Natural killer cell treated with Interleukin-12 subunit alpha and Interleukin-12 subunit beta and Interleukin-15 and Interleukin-18, amount 100 ng/mL, for 72 hours (primary cell): Measurements from ENCODE around the gene PLA2G3. TPM values are rescaled to one million over a fixed set of nuclear protein-coding genes. Genes with fewer than 3 reads are reported as not detected.
"Not testable (repeated sequence)": the region's sequence is repeated elsewhere in the genome, so short reads cannot be mapped to it uniquely, and the experiment has no call there.

Experiments
- ATAC-seq, 2 donors: fragments of 150-1000 bp; cut with Tn5 transposase in 1 of 2; sonication (Bioruptor Pico), chemical (Tn5 transposase) in 1 of 2; 2 replicates each; pipeline ENCODE4 v1.10.0; 2021
- DNase-seq: peaks from one replicate; pipeline ENCODE4 v3.0.0; 2022; ENCODE audit warnings: low spot score
- H3K27ac Mint-ChIP-seq, 2 donors: 1 replicate in 1 of 2; 2 replicates in 1 of 2; pipeline ENCODE4 v1.8.0; 2022; ENCODE audit warnings: mixed read lengths in 2 of 2, mild to moderate bottlenecking in 1 of 2, moderate library complexity in 1 of 2
- H3K27me3 Mint-ChIP-seq, 2 donors: 1 replicate in 1 of 2; 2 replicates in 1 of 2; pipeline ENCODE4 v1.8.0; 2022; ENCODE audit warnings: mixed read lengths in 2 of 2
- H3K36me3 Mint-ChIP-seq: one replicate; pipeline ENCODE4 v1.8.0; 2022; ENCODE audit warnings: mixed read lengths
- H3K4me1 Mint-ChIP-seq, 2 donors: 1 replicate in 1 of 2; 2 replicates in 1 of 2; pipeline ENCODE4 v1.8.0; 2022; ENCODE audit warnings: low read depth in 2 of 2, mixed read lengths in 2 of 2, mild to moderate bottlenecking in 1 of 2
- H3K4me3 Mint-ChIP-seq: one replicate; pipeline ENCODE4 v1.8.0; 2022; ENCODE audit warnings: mixed read lengths
- H3K9me3 Mint-ChIP-seq: 2 replicates; pipeline ENCODE4 v1.8.0; 2022; ENCODE audit warnings: mixed read lengths
- total RNA-seq, 2 donors: library from RNA; stranded (reverse); gene quantifications; one replicate each; pipeline ENCODE4 v1.2.3, GENCODE V29; 2022

Gene PLA2G3, protein sequence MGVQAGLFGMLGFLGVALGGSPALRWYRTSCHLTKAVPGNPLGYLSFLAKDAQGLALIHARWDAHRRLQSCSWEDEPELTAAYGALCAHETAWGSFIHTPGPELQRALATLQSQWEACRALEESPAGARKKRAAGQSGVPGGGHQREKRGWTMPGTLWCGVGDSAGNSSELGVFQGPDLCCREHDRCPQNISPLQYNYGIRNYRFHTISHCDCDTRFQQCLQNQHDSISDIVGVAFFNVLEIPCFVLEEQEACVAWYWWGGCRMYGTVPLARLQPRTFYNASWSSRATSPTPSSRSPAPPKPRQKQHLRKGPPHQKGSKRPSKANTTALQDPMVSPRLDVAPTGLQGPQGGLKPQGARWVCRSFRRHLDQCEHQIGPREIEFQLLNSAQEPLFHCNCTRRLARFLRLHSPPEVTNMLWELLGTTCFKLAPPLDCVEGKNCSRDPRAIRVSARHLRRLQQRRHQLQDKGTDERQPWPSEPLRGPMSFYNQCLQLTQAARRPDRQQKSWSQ
- total RNA-seq: not detected

DNA sequence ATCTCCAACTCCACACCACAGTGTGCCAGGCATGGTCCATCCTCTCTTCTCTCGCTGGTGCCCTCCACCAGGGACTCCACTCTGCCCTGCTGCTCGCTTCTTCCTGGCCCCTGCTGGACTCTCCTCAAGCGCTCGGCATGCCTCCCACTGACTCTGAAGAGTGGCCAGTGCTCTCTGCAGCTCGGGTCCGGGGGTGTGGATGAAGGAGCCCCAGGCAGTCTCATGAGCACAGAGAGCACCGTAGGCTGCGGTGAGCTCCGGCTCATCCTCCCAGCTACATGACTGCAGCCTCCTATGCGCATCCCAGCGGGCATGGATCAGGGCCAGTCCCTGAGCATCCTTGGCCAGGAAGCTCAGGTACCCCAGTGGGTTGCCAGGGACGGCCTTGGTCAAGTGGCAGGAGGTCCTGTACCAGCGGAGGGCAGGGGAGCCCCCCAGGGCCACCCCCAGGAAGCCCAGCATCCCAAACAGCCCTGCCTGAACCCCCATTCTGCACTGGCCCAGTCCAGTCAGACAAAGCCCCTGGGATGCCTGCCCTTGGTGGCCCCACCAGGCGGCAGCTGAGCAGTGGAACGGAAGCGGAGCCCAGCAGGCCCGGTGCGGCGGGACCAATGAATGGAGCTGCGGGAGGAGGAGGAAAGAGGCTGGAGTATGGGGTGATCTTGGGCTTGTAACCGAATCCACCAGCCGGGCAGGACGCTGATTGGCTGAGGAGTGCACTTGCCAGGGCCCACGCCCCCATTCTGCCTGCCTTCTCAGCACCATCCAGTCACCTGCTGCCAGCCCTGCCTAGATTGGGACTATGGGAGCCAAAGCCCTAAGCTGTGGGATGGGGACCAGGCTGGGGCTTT, at the start of gene PLA2G3:
TSS of gene PLA2G3 (minus strand) at position 643 of the 851 bp plus-strand sequence. CDS start at position 489, 154 bp downstream.
- no peaks in the 10 kb centered on the region for H3K9me3 Mint-ChIP-seq
- no peaks in the 10 kb centered on the region for H3K4me1 Mint-ChIP-seq
- DNase-seq (no peak), ATAC-seq (peak in 1 of 2 donors; percentile 30)
- peaks cover 0 to 2% of the 10 kb centered on the region in 2 donors for H3K27me3 Mint-ChIP-seq
- H3K27ac Mint-ChIP-seq: no peak within 1 kb of the TSS
- H3K4me3 Mint-ChIP-seq: no peak within 1 kb of the TSS
- H3K36me3 Mint-ChIP-seq: no peaks in the 10 kb centered on the region

GRCh38 chr22:31187627-31188026, 47.3 kb upstream of the PLA2G3 start:
- Mint-ChIP-seq H3K36me3 (peaks cover 3% of the 10 kb centered on the region), H3K4me3 (no peak overlapping the region), H3K9me3 (no peaks in the 10 kb centered on the region), H3K4me1 (peaks cover 0 to 17% of the 10 kb centered on the region in 2 donors), H3K27me3 (no peaks in the 10 kb centered on the region), H3K27ac (no peak overlapping the region)
- DNase-seq (no peak), ATAC-seq (no peak)

- no peaks in the 10 kb centered on the region for H3K9me3 Mint-ChIP-seq
- ATAC-seq: no peak
- H3K36me3 Mint-ChIP-seq: peaks cover 5% of the 10 kb centered on the region
- peak overlapping the region in 1 of 2 donors; percentile 43 for H3K27ac Mint-ChIP-seq
- no peak overlapping the region for H3K4me3 Mint-ChIP-seq
- peaks cover 0 to 13% of the 10 kb centered on the region in 2 donors for H3K4me1 Mint-ChIP-seq
- no peaks in the 10 kb centered on the region for H3K27me3 Mint-ChIP-seq
- DNase-seq: no peak
Measured at GRCh38 chr22:31185056-31185455, 44.7 kb upstream of the PLA2G3 start.

DNA sequence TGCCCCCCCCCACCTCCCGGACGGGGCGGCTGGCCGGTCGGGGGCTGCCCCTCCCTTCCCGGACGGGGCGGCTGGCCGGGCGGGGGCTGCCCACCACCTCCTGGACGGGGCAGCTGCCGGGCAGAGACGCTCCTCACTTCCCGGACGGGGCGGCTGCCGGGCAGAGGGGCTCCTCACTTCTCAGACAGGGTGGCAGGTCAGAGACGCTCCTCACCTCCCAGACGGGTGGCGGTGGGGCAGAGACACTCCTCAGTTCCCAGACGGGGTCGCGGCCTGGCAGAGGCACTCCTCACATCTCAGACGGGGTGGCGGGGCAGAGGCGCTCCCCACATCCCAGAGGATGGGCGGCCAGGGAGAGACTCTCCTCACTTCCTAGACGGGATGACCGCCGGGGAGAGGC, 43.7 kb upstream of the PLA2G3 start:
- Mint-ChIP-seq H3K27me3 (no peaks in the 10 kb centered on the region), H3K9me3 (no peaks in the 10 kb centered on the region), H3K36me3 (peaks cover 5% of the 10 kb centered on the region), H3K4me1 (peaks cover 0 to 13% of the 10 kb centered on the region in 2 donors), H3K4me3 (no peak overlapping the region), H3K27ac (no peak overlapping the region)
- no peak for DNase-seq
- no peak for ATAC-seq

DNA sequence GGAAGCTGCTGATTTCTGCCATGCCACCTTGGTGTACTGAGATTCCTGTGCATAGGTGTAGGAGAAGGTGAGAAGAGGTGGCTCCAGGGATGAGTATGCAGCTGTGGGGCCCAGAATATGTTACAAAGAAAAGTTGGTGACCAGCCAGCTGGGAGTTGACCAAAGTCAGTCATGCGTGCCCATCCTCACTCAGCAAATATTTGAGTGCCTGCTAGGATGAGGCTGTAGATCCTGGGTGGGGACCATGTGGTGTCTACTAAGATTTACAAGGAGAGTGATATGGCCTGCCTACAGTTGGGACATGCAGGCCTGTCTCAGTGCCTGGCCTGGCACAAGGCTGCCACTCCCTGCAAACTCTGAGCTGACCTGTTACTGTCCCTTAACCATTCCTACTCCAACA, 39.0 kb upstream of the PLA2G3 start:
- no peak for ATAC-seq

DNA sequence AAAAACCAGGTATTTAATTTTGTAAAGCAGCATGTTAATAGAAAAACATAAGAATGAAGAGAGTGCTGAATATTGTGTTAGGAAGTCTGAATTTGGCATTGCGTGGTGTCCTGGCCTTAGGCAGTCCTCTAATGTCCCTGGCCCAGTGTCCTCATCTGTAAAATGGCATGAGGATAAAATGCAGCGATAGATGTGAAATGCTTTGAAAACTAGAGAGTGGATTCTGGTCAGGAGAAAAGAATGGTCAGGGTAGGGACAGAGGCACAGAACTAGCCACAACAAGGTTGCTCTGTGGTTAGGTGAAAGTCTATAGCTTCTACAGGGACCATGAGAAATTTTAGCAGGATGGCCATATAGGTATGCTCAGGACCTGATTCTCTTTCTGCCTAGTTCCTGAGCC, 38.6 kb upstream of the PLA2G3 start:
- no peak for DNase-seq
- Mint-ChIP-seq H3K36me3 (peaks cover 5% of the 10 kb centered on the region), H3K27ac (no peak overlapping the region), H3K9me3 (no peaks in the 10 kb centered on the region), H3K4me3 (no peak overlapping the region), H3K27me3 (no peaks in the 10 kb centered on the region), H3K4me1 (peaks cover 2 to 7% of the 10 kb centered on the region in 2 donors)
- no peak for ATAC-seq

More for the DNA sequence above, 39.0 kb upstream of the PLA2G3 start:
- no peak for DNase-seq
- Mint-ChIP-seq H3K9me3 (no peaks in the 10 kb centered on the region), H3K36me3 (peaks cover 5% of the 10 kb centered on the region), H3K27ac (no peak overlapping the region), H3K27me3 (no peaks in the 10 kb centered on the region), H3K4me1 (peaks cover 0 to 6% of the 10 kb centered on the region in 2 donors), H3K4me3 (no peak overlapping the region)

- Mint-ChIP-seq H3K36me3 (peaks cover 5% of the 10 kb centered on the region), H3K4me1 (peaks cover 14 to 18% of the 10 kb centered on the region in 2 donors), H3K27ac (peak overlapping the region in 1 of 2 donors; percentile 47), H3K27me3 (no peaks in the 10 kb centered on the region), H3K9me3 (no peaks in the 10 kb centered on the region), H3K4me3 (no peak overlapping the region)
- ATAC-seq: no peak
- no peak for DNase-seq
Measured at GRCh38 chr22:31177420-31178162, 37.3 kb upstream of the PLA2G3 start.

- Mint-ChIP-seq H3K9me3 (no peaks in the 10 kb centered on the region), H3K36me3 (peaks cover 5% of the 10 kb centered on the region), H3K4me3 (no peak overlapping the region), H3K27me3 (no peaks in the 10 kb centered on the region), H3K4me1 (peaks cover 14 to 18% of the 10 kb centered on the region in 2 donors), H3K27ac (peak overlapping the region in 1 of 2 donors; percentile 47)
- ATAC-seq (no peak), DNase-seq (no peak)
Measured at GRCh38 chr22:31176923-31177322, 36.6 kb upstream of the PLA2G3 start.

GRCh38 chr22:31173386-31174145, 33.3 kb upstream of the PLA2G3 start:
- Mint-ChIP-seq H3K4me1 (peaks cover 20 to 21% of the 10 kb centered on the region in 2 donors), H3K27ac (peak overlapping the region; percentile 50 to 78), H3K4me3 (no peak overlapping the region), H3K9me3 (no peaks in the 10 kb centered on the region), H3K36me3 (peaks cover under 1% of the 10 kb centered on the region), H3K27me3 (no peaks in the 10 kb centered on the region)
- ATAC-seq (no peak), DNase-seq (no peak)

- not testable (repeated sequence) for DNase-seq, H3K27me3 Mint-ChIP-seq, ATAC-seq, H3K4me3 Mint-ChIP-seq, H3K36me3 Mint-ChIP-seq, H3K9me3 Mint-ChIP-seq, H3K27ac Mint-ChIP-seq
- H3K4me1 Mint-ChIP-seq: peaks cover 26 to 29% of the 10 kb centered on the region in 2 donors
Measured at GRCh38 chr22:31171734-31172133, 31.4 kb upstream of the PLA2G3 start.

GRCh38 chr22:31170971-31171370, 30.7 kb upstream of the PLA2G3 start:
- no peaks in the 10 kb centered on the region for H3K9me3 Mint-ChIP-seq
- DNase-seq (no peak), ATAC-seq (no peak)
- peaks cover 9% of the 10 kb centered on the region for H3K36me3 Mint-ChIP-seq
- no peak overlapping the region for H3K4me3 Mint-ChIP-seq
- no peaks in the 10 kb centered on the region for H3K27me3 Mint-ChIP-seq
- H3K4me1 Mint-ChIP-seq: peaks cover 32 to 35% of the 10 kb centered on the region in 2 donors
- H3K27ac Mint-ChIP-seq: no peak overlapping the region

DNA sequence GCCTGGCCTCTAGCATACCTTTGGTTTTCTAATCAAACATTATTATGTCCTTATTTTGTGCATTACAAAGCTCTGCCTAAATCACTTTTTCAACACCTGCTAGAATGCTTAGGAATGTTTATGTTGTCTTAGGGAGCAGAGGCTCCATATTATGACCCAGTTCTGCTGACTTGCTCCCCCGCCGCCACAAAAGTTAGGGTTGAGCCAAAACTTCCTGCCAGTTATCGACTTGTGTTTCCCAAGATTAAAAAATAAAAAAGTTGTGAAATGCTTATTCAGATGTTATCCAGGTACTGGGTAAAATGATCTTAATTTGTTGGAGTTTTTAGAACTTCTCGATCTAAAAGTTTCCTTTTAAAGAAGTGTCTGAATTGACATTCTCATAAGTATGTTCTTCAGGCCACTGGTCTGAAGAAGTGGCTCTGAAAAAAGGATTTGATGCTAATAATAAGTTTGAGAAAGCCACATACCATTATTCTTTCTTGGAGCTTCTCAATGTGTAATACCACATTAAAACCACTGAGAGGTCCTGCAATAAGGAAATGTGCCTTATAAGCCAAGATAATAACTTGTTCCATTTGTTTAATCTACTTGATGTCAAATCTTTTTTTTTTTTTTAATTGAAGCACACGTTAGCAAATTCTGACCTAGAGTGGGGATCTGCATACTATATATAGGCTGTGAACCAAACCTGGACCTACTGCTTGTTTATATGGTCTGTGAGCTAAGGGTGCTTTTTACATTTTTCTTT, 21.9 kb upstream of the PLA2G3 start:
- peaks cover 34 to 45% of the 10 kb centered on the region in 2 donors for H3K4me1 Mint-ChIP-seq
- ATAC-seq: no peak
- H3K36me3 Mint-ChIP-seq: peaks cover 4% of the 10 kb centered on the region
- H3K4me3 Mint-ChIP-seq: peak overlapping the region; percentile 60
- H3K27ac Mint-ChIP-seq: peak overlapping the region; percentile 7 to 98
- H3K9me3 Mint-ChIP-seq: no peaks in the 10 kb centered on the region
- no peak for DNase-seq
- no peaks in the 10 kb centered on the region for H3K27me3 Mint-ChIP-seq
